Smooth muscle cell (in vitro differentiated cells): ENCODE data around the gene GPR107. TPM values are rescaled to one million over a fixed set of nuclear protein-coding genes. Genes with fewer than 3 reads are reported as not detected.
"Not testable (repeated sequence)": the region's sequence is repeated elsewhere in the genome, so short reads cannot be mapped to it uniquely, and the experiment has no call there.

Experiments
- DNase-seq: peaks from one replicate; lab custom pipeline; 2025; ENCODE audit not compliant: unreplicated experiment; lab: John Stamatoyannopoulos, UW
- H2AFZ ChIP-seq: fragments of 200-600 bp; sonication (generic); 2 replicates; pipeline ENCODE4 v1.6.0; 2016; ENCODE audit warnings: antibody characterized with exemption, low read depth, mild to moderate bottlenecking
- H3F3A ChIP-seq: fragments of 200-600 bp; sonication (generic); 2 replicates; pipeline ENCODE4 v1.6.0; 2017; ENCODE audit warnings: antibody characterized with exemption, low read depth
- H3K27ac ChIP-seq: fragments of 200-600 bp; sonication (generic); 2 replicates; pipeline ENCODE4 v1.5.1; 2016; ENCODE audit warnings: low read depth, mild to moderate bottlenecking
- H3K27me3 ChIP-seq: fragments of 200-600 bp; sonication (generic); 2 replicates; pipeline ENCODE4 v1.6.1; 2016; ENCODE audit warnings: low read depth, mild to moderate bottlenecking
- H3K36me3 ChIP-seq: fragments of 200-600 bp; sonication (generic); 2 replicates; pipeline ENCODE4 v1.5.1; 2016; ENCODE audit warnings: low read depth
- H3K4me1 ChIP-seq: fragments of 200-600 bp; sonication (generic); 2 replicates; pipeline ENCODE4 v1.5.1; 2016; ENCODE audit warnings: low read depth
- H3K4me2 ChIP-seq: fragments of 200-600 bp; sonication (generic); 2 replicates; pipeline ENCODE4 v1.6.0; 2016; ENCODE audit warnings: mild to moderate bottlenecking
- H3K4me3 ChIP-seq: fragments of 200-600 bp; sonication (generic); 2 replicates; pipeline ENCODE4 v1.5.1; 2016; ENCODE audit warnings: mild to moderate bottlenecking
- H3K79me2 ChIP-seq: fragments of 200-600 bp; sonication (generic); 2 replicates; pipeline ENCODE4 v1.6.0; 2016; ENCODE audit warnings: low read depth, mild to moderate bottlenecking
- H3K9ac ChIP-seq: fragments of 200-600 bp; sonication (generic); 2 replicates; pipeline ENCODE4 v1.6.0; 2016; ENCODE audit warnings: low read depth
- H3K9me3 ChIP-seq: fragments of 200-600 bp; sonication (generic); replicated peaks from 2 replicates; pipeline ENCODE4 v1.5.1; 2016; ENCODE audit warnings: low read depth
- H4K20me1 ChIP-seq: fragments of 200-600 bp; sonication (generic); 2 replicates; pipeline ENCODE4 v1.6.0; 2016; ENCODE audit warnings: low read depth
- WGBS: methylation state at CpG from one replicate; pipeline ENCODE4 v1.1.7; 2016; ENCODE audit warnings: low lambda C conversion rate; 5-methylcytosine and 5-hydroxymethylcytosine counted together
- polyA plus RNA-seq: library from polyadenylated mRNA; unstranded; fragments of >200 nt; fragmentation: Nextera tagmentation; extraction: Ambion mirVana; gene quantifications from 2 replicates; pipeline ENCODE4 v1.2.1, GENCODE V29; 2016
- total RNA-seq: library from RNA; depleted of rRNA; stranded (reverse); fragments of >200 nt; gene quantifications from 2 replicates; pipeline ENCODE4 v1.2.3, GENCODE V29; 2014
- TF ChIP-seq, protein P1 (sequence below): fragments of 200-600 bp; sonication (generic); IDR thresholded peaks from 2 replicates; pipeline ENCODE4 v1.5.1; 2017; ENCODE audit warnings: borderline replicate concordance, mild to moderate bottlenecking, antibody characterized with exemption; ENCODE audit not compliant: insufficient read depth, poor library complexity, severe bottlenecking

The GPR107 gene
- total and polyA plus RNA-seq, 2 experiments from 2014 or later, result 16.2 to 42.7 TPM

DNA sequence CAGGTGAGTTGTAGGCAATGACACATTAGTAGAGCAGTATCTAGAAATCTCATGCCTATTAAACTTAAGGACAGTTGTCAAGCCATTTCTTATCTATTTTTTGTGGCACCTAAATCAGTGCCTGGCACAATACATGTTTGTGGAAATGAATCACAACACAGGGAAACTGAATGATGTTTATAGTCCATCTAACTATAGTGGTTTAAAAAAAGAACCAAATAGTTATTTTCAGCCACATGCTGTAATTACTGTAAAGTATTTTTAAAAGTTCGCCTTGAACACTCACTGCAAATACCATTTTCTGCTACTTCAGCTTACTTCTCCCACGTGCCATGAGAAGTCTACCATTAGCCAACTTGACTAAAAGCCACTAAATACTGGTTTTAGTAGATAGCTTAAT is 32.6 kb upstream of the GPR107 start:
- peaks cover 3% of the 10 kb centered on the region for H3F3A ChIP-seq
- no peak for DNase-seq
- H3K27ac ChIP-seq, result no peak overlapping the region
- no peaks in the 10 kb centered on the region for H3K9me3 ChIP-seq
- no peak overlapping the region for H3K9ac ChIP-seq
- H3K27me3 ChIP-seq, result no peaks in the 10 kb centered on the region
- H3K4me3 ChIP-seq, result no peak overlapping the region
- H3K4me1 ChIP-seq, result no peaks in the 10 kb centered on the region
- H3K79me2 ChIP-seq, result peaks cover 90% of the 10 kb centered on the region
- WGBS, result 80% methylated on average over 2 of the region's 2 CpGs
- TF ChIP-seq, protein P1, sequence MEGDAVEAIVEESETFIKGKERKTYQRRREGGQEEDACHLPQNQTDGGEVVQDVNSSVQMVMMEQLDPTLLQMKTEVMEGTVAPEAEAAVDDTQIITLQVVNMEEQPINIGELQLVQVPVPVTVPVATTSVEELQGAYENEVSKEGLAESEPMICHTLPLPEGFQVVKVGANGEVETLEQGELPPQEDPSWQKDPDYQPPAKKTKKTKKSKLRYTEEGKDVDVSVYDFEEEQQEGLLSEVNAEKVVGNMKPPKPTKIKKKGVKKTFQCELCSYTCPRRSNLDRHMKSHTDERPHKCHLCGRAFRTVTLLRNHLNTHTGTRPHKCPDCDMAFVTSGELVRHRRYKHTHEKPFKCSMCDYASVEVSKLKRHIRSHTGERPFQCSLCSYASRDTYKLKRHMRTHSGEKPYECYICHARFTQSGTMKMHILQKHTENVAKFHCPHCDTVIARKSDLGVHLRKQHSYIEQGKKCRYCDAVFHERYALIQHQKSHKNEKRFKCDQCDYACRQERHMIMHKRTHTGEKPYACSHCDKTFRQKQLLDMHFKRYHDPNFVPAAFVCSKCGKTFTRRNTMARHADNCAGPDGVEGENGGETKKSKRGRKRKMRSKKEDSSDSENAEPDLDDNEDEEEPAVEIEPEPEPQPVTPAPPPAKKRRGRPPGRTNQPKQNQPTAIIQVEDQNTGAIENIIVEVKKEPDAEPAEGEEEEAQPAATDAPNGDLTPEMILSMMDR, result no peak
- peaks cover 86% of the 10 kb centered on the region for H4K20me1 ChIP-seq
- H3K4me2 ChIP-seq, result no peak overlapping the region
- H3K36me3 ChIP-seq, result no peaks in the 10 kb centered on the region
- H2AFZ ChIP-seq, result no peak overlapping the region

DNA sequence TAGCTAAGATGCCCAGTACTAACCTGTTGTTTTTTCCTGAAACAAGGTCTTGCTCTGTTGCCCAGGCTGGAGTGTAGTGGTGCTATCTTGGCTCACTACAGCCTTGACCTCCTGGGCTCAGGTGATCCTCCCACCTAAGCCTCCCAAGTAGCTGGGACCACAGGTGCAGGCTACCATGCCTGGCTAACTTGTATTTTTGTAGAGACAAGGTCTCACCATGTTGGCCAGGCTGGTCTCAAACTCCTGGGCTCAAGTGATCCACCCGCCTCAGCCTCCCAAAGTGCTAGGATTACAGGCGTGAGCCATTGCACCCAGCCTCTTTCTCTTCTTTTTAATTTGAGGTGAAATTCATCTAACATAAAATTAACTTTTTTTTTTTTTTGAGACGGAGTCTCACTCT is 31.9 kb upstream of the GPR107 start:
- not testable (repeated sequence) for H3K27me3 ChIP-seq, DNase-seq, H2AFZ ChIP-seq, H3F3A ChIP-seq, H3K9ac ChIP-seq, H3K27ac ChIP-seq, H3K4me2 ChIP-seq, H3K4me3 ChIP-seq, H3K9me3 ChIP-seq, H3K4me1 ChIP-seq, H3K36me3 ChIP-seq
- peaks cover 93% of the 10 kb centered on the region for H4K20me1 ChIP-seq
- peaks cover 94% of the 10 kb centered on the region for H3K79me2 ChIP-seq
- WGBS, result 100% methylated on average over 3 of the region's 3 CpGs

DNA sequence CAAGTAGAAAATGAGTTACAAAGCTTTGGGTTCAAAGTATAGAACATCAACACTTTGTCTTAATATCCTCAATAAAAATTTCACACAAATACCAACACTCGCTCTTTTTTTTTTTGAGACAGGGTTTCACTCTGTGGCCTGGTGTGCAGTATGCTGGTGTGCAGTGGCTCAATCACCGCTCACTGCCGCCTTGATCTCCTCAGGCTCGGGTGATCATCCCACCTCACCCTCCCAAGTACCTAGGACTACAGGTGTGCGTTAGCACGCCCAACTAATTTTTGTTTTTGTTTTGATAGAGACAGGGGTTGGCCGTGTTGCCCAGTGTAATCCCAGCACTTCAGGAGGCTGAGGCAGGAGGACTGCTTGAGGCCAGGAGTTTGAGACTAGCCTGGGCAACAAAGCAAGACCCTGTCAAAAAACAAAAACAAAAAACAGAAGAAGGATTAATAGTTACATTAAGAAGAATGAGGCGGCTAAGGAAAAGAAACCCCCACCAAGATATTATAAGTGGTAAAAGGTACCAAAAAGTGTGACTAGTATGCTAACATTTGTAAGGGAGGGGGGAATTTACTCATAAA is 31.1 kb upstream of the GPR107 start:
- Histone ChIP-seq H3K4me2 (no peak overlapping the region), H3K27ac (no peak overlapping the region), H3K27me3 (no peaks in the 10 kb centered on the region), H3K9ac (no peak overlapping the region), H3K36me3 (no peaks in the 10 kb centered on the region), H3K4me1 (no peaks in the 10 kb centered on the region), H3K9me3 (no peaks in the 10 kb centered on the region), H2AFZ (no peak overlapping the region), H3K79me2 (peaks cover 95% of the 10 kb centered on the region), H3F3A (no peaks in the 10 kb centered on the region), H4K20me1 (peaks cover 94% of the 10 kb centered on the region), H3K4me3 (no peak overlapping the region)
- no peak for DNase-seq
- TF ChIP-seq, protein P1, result no peak
- WGBS, result 86% methylated on average over 8 of the region's 8 CpGs

DNA sequence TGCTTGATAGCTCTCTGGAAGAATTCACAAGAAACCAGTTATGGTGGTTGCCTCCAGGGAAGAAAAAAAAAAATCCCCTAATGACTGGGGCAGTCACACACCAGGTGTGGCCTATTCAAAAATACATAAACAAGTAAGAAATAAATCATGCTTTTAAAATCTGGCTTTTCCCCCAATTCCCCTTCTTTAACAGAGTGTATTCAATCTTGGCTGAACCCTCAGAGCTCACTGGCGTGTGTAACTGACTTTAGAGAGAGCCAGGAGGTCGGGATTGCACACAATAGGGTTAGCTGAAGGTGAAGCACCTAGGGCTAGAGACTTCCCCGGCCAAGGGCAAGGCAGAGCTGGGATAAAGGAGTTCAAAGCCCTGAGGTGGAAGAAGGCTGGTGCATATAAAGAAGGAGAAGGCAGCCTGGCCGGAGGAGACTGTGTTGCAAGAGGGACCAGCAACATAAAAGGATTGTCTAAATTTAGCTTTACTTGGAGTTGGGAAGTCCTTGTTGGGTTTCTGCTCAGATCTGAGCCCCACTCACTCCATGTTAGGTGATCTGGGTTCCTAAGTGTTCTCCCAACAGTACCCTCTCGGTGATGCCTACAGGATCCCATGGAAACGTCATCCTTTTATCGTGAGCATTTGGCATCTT is 30.4 kb upstream of the GPR107 start:
- peaks cover 96% of the 10 kb centered on the region for H4K20me1 ChIP-seq
- H3K4me3 ChIP-seq, result no peak overlapping the region
- H3K36me3 ChIP-seq, result no peaks in the 10 kb centered on the region
- WGBS, result 77% methylated on average over 7 of the region's 7 CpGs
- TF ChIP-seq, protein P1, result no peak
- no peak overlapping the region for H3K4me2 ChIP-seq
- no peaks in the 10 kb centered on the region for H3F3A ChIP-seq
- peaks cover 97% of the 10 kb centered on the region for H3K79me2 ChIP-seq
- H3K4me1 ChIP-seq, result no peaks in the 10 kb centered on the region
- no peak for DNase-seq
- no peak overlapping the region for H3K27ac ChIP-seq
- H3K9me3 ChIP-seq, result no peaks in the 10 kb centered on the region
- no peak overlapping the region for H2AFZ ChIP-seq
- no peak overlapping the region for H3K9ac ChIP-seq
- H3K27me3 ChIP-seq, result no peaks in the 10 kb centered on the region
